NCI-H1105 treated with DMSO at 0.1 percent for 48 hours (cell line): ENCODE measurements around the gene UQCR11.
"Not testable (repeated sequence)": the region's sequence is repeated elsewhere in the genome, so short reads cannot be mapped to it uniquely, and the experiment has no call there.

ENCODE experiments used
- DNase-seq: peaks from one replicate; lab custom pipeline; 2025; lab: John Stamatoyannopoulos, UW

The UQCR11 gene

GRCh38 chr19:1605236-1606137, at the start of gene UQCR11:
TSS of gene UQCR11 (minus strand) at chr19:1605462. CDS start at chr19:1605409, 53 bp downstream.
- DNase-seq, result peak; percentile 96

GRCh38 chr19:1654178-1654792, 49.0 kb upstream of the UQCR11 start:
- DNase-seq, result no peak

- no peak for DNase-seq
These were observed 48.0 kb upstream of the UQCR11 start for GRCh38 chr19:1653300-1653628.

GRCh38 chr19:1652471-1653299, 47.4 kb upstream of the UQCR11 start, which contains the start of gene TCF3:
TSS of gene TCF3 (minus strand) at chr19:1652615. CDS start at chr19:1650248, 2,367 bp downstream.
- peak; percentile 97 for DNase-seq

GRCh38 chr19:1651568-1652291, 46.5 kb upstream of the UQCR11 start:
- no peak for DNase-seq

- DNase-seq, result peak; percentile 7
These were observed 45.6 kb upstream of the UQCR11 start for GRCh38 chr19:1650650-1651567.

- no peak for DNase-seq
These were observed 44.7 kb upstream of the UQCR11 start for GRCh38 chr19:1649706-1650649.

GRCh38 chr19:1648920-1649541, 43.8 kb upstream of the UQCR11 start:
- no peak for DNase-seq

- DNase-seq, result no peak
These were observed 43.2 kb upstream of the UQCR11 start for GRCh38 chr19:1648459-1648849.

GRCh38 chr19:1647501-1648458, 42.5 kb upstream of the UQCR11 start:
- DNase-seq, result no peak

- no peak for DNase-seq
These were observed 41.6 kb upstream of the UQCR11 start for GRCh38 chr19:1646659-1647453.

- no peak for DNase-seq
These were observed 40.9 kb upstream of the UQCR11 start for GRCh38 chr19:1646149-1646548.

GRCh38 chr19:1645299-1645698, 40.0 kb upstream of the UQCR11 start:
- no peak for DNase-seq

GRCh38 chr19:1644070-1644469, 38.8 kb upstream of the UQCR11 start:
- no peak for DNase-seq

- not testable (repeated sequence) for DNase-seq
These were observed 35.7 kb upstream of the UQCR11 start for GRCh38 chr19:1640893-1641448.

- no peak for DNase-seq
These were observed 31.3 kb upstream of the UQCR11 start for GRCh38 chr19:1636325-1637236.
